Measurements from ENCODE around the gene TUBA1B.

The TUBA1B gene

GRCh38 chr12:49160399-49160798 is 29.2 kb upstream of the TUBA1B start:
- no peaks in the 10 kb centered on the region for H3K9me3 ChIP-seq (ENCODE audit: severe bottlenecking)
- no peak overlapping the region for H3K27ac ChIP-seq
- DNase-seq = no peak
- H3K36me3 ChIP-seq = no peaks in the 10 kb centered on the region
- no peak for TF ChIP-seq CTCF (IDR thresholded peaks at IDR 0.05; ENCODE audit: low read depth, low read length)
- H3K4me3 ChIP-seq (ENCODE audit: low read depth, low read length) = no peak overlapping the region
- no peaks in the 10 kb centered on the region for H3K27me3 ChIP-seq (ENCODE audit: insufficient read depth, low read depth, severe bottlenecking)

GRCh38 chr12:49154221-49154620 is 23.0 kb upstream of the TUBA1B start:
- H3K4me3 ChIP-seq (ENCODE audit: low read depth, low read length) = no peak overlapping the region
- H3K9me3 ChIP-seq (ENCODE audit: severe bottlenecking) = no peaks in the 10 kb centered on the region
- DNase-seq = no peak
- H3K27me3 ChIP-seq (ENCODE audit: insufficient read depth, low read depth, severe bottlenecking) = no peaks in the 10 kb centered on the region
- H3K27ac ChIP-seq = no peak overlapping the region
- no peaks in the 10 kb centered on the region for H3K36me3 ChIP-seq
- no peak for TF ChIP-seq CTCF (IDR thresholded peaks at IDR 0.05; ENCODE audit: low read depth, low read length)

- H3K27me3 ChIP-seq (ENCODE audit: insufficient read depth, low read depth, severe bottlenecking) = no peaks in the 10 kb centered on the region
- no peaks in the 10 kb centered on the region for H3K9me3 ChIP-seq (ENCODE audit: severe bottlenecking)
- H3K27ac ChIP-seq = no peak overlapping the region
- no peak for DNase-seq
- H3K36me3 ChIP-seq = no peaks in the 10 kb centered on the region
- no peak overlapping the region for H3K4me3 ChIP-seq (ENCODE audit: low read depth, low read length)
- no peak for TF ChIP-seq CTCF (IDR thresholded peaks at IDR 0.05; ENCODE audit: low read depth, low read length)
These were observed 16.2 kb upstream of the TUBA1B start for GRCh38 chr12:49147384-49147783.

- Histone ChIP-seq H3K27me3 (ENCODE audit: insufficient read depth, low read depth, severe bottlenecking) (no peaks in the 10 kb centered on the region), H3K27ac (no peak overlapping the region), H3K36me3 (no peaks in the 10 kb centered on the region), H3K9me3 (ENCODE audit: severe bottlenecking) (no peaks in the 10 kb centered on the region), H3K4me3 (ENCODE audit: low read depth, low read length) (no peak overlapping the region)
- no peak for DNase-seq
- TF ChIP-seq CTCF (IDR thresholded peaks at IDR 0.05; ENCODE audit: low read depth, low read length) = no peak
These were observed 15.2 kb upstream of the TUBA1B start for GRCh38 chr12:49146406-49146805.

GRCh38 chr12:49144384-49144783 is 13.2 kb upstream of the TUBA1B start:
- no peak for DNase-seq
- no peak for TF ChIP-seq CTCF (IDR thresholded peaks at IDR 0.05; ENCODE audit: low read depth, low read length)
- Histone ChIP-seq H3K4me3 (ENCODE audit: low read depth, low read length) (no peak overlapping the region), H3K36me3 (no peaks in the 10 kb centered on the region), H3K27me3 (ENCODE audit: insufficient read depth, low read depth, severe bottlenecking) (no peaks in the 10 kb centered on the region), H3K27ac (no peak overlapping the region), H3K9me3 (ENCODE audit: severe bottlenecking) (no peaks in the 10 kb centered on the region)

GRCh38 chr12:49138999-49139398 is 7.8 kb upstream of the TUBA1B start:
- Histone ChIP-seq H3K36me3 (no peaks in the 10 kb centered on the region), H3K9me3 (ENCODE audit: severe bottlenecking) (no peaks in the 10 kb centered on the region), H3K27me3 (ENCODE audit: insufficient read depth, low read depth, severe bottlenecking) (no peaks in the 10 kb centered on the region), H3K27ac (no peak overlapping the region), H3K4me3 (ENCODE audit: low read depth, low read length) (no peak overlapping the region)
- no peak for DNase-seq
- TF ChIP-seq CTCF (IDR thresholded peaks at IDR 0.05; ENCODE audit: low read depth, low read length) = no peak

Data from WERI-Rb-1 (cell line).